ENCODE measurements around the gene MAST2.

The MAST2 gene

GRCh38 chr1:46076343-46076742, 272.9 kb downstream of the MAST2 start:
- DNase-seq, result no peak

DNA sequence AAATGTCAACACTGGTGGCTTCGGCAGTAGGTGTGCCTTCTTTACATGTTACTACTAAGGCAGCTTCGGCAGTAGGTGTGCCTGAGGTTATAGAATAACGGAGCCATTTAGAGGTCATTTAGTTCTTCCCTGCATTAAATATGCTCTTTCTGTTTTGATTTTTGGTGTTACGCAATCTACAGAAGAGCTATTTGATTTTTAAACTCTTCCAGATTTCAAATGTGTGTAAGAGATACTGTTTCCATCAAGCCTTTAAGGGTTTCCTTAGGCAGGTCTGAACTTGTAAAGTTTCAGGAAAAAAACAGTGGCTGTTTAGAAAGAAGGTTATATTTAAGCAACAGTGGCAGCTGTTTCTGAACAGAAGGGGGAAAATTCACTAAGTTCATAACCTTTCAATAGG, 274.2 kb downstream of the MAST2 start:
- no peak for DNase-seq

GRCh38 chr1:46080257-46080656, 276.8 kb downstream of the MAST2 start:
- no peak for DNase-seq

GRCh38 chr1:46081206-46081605, 277.8 kb downstream of the MAST2 start:
- DNase-seq, result peak; percentile 51 to 72

GRCh38 chr1:46081619-46082018, 278.2 kb downstream of the MAST2 start:
- no peak for DNase-seq

GRCh38 chr1:46083579-46083978, 280.2 kb downstream of the MAST2 start:
- DNase-seq, result no peak

- no peak for DNase-seq
Observed at GRCh38 chr1:46084553-46085451, 281.4 kb downstream of the MAST2 start.
